NCI-H1436 treated with DMSO at 0.1 percent for 48 hours (cell line): ENCODE measurements around the gene NR2F1-AS1.
"Not testable (repeated sequence)": the region's sequence is repeated elsewhere in the genome, so short reads cannot be mapped to it uniquely, and the experiment has no call there.

Experiments
- DNase-seq: peaks from one replicate; lab custom pipeline; 2025; lab: John Stamatoyannopoulos, UW

Gene NR2F1-AS1

DNA sequence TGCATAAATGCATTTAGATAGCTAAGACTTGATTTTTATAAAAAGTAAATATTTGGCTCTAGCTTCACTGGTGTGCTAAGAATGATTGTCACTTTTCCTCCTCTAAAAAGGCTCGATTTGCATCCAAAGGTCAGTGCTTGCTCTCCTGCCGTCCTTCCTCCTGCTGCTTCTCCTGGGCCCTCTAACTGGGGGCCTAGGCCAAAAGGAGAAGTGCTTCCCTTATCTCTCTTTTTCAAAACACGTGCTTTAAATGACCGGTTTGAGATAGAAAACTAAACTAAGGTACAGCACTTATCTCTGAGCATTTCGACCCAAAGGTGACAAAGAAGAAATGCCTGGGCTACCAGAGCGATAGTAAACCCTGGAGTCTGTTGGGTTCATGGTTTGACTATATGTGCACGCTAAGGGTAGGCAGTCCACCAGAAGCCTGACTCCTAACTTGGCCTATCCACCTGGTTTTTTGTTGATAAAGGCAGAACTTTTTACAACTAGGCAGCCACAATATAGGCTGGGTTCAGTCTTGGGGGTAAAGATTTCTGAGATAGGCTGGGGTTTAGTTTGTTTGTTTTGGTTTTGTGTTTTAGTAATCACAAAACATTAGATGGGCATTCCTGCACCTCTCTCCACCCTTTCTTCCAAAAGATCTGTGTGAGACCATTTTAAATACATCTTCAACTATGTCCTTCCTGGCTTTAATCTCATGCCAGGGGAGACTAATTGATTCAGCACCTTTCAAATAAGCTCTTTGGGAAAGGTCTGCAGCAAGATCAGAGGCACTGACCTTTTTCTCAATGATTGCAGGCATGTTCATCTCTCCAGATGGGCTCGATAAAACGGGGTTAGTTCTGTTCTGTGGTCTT lies 3.8 kb downstream of the NR2F1-AS1 start:
- DNase-seq: no peak

DNA sequence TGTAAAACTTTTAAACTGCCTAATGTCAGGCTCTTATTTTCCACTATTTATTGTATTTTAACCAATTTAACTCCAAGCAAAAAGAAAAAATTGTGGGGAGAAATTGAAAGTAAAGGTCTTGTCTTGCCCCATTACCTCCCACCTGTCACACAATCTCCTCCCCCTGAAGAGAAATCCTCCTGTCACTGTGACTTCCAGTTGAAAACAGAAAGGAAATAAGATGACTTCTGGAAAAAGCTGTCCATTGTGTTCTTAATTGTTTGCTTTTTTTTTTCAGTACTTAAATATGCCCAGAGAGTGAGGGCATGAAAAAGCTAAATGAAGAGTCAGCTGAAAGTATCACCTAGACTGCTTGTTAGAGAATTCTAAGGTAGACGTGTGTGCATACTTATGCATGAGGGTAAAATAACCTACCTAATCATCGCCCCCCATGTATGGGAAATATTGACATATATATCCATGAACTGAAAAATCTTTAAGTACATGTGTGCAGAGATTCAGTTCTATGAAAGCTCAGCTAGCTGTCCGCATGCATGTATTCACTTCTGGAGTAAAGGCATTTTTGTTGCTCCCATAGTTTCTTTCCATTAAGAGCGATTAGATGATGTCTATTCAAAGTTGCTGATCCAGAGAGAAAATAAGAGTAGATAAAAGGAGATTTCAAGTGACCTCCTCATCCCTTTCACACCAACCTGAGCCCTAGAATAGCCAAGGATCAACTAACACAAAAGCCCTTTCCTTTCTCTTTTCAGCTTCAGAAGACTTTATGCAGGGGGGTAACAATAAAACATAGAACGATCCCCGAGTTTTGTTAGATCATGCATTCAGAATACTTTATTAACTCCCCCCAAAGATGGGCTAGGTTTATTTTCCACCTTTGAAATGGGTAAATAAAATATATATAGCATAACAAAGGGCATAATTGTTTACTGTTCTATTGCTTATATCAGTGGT lies 5.3 kb downstream of the NR2F1-AS1 start:
- no peak for DNase-seq

DNA sequence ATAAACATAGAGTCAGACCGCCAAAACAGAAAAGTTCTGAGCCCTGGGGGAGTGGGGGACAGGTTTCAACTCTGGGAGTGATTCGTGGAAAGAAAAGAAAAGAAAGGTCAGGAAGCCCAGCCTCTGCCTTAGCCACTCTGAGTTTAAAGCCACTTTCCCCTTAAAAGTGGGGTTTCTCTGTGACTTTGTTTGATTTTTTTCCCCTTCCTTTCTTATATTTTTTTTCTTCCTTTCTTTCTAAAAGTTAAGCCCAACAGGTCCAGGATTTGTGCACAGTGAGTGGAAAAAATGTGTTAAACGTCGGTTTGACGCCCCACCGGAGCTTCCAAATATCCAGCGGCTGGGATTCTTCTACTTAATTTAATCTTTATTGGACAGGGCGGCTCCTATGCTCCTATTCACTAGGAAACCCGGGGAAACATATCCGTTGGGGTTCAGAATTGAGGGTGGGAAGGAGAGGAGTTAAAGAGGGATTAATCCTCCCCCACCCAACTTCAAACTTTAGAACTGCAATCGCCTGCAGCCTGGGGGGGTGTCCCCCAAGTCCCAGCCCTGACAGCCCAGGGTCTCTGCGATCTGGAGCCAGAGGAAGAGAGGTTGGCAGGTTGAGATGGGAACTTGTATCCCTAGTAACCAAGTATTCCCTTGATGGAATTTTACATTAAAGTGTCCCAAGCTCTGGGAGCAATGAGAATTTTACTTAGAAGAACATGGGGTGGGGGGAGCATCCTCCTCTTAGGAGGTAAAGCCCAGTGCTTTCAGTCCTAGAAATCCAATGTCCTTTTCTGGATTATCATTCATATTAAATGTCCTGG lies 6.3 kb downstream of the NR2F1-AS1 start:
- no peak for DNase-seq

DNA sequence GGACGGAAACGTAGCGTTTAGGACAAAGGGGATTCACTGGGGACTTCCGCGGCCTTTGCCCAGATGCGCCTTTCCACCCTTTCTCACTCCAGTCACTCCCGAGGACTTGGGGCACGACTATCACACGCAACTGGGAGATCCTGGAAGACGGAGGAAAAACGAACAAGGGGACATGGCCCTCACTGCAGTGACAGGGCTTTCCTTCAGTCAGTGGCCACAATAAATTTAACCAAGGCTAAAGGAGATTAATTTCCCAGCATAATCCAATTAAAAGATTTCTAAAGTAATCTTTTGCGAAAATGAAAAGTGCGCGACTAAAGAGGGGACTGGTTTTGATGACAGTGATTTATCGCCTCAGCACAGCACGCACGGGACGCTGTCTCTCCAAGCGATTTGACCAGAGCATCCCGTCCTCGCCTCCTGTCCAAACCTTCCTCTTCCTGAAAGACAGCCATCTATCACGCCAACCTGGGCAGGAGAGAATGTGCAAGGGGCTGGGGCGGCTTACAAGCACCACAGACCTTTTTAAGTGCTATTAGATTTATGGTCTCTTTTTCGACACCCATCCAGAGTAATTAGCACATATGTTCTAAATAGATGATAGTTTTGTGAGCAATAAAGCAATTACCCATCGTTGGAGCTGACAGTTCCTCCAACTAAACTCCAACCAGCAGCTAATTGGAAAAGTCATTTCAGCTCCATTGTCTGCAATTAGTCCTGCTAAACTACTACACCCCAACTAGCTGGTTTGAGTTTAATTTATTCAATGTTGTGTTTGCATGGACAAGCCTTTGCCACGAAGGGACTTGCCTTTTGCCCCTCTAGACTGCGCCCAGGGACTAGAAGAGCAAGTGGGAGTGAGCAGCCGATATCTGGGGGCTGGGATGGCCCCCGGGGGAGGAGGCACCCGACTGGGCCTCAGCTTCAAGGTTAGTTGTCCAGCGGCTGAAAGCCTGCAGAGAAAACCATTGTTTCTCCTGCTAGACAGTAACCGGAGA lies 7.4 kb downstream of the NR2F1-AS1 start:
- DNase-seq: no peak

DNA sequence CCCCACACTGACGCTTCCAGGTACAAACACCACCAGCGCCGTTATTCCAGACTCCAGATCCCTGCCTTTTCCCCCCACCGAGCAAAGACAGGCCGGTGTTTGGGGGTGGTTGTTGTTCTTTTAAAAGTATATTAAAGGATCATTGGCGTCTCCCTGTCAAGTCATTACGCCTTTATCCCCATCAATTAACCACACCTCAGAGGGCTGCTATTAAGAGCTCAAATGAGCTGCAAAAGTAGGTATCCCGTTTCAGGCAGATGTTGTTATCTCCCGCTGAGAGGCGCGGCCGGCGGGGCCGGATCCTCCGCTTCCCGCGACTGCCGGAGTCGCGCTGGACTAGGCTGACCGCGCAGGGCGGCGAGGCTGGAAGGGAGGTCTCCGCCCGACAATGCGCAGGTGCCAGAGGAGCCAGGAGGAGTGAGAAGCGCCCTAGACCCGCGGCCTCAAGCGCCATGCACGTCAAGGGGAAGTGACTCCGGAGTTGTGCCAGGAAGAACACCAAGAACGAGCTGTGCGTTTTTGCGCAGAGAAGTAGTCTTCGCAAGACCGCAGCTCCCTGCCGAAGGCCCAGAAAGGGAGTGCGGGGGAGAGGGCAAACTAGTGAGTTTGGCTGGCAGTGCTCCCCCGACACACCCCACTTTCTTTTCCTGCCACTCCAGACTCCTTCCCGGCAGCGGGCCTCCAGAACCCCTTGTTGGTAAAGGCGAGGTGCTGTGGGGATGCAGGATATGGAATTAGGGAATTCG lies 8.2 kb downstream of the NR2F1-AS1 start:
- no peak for DNase-seq

DNA sequence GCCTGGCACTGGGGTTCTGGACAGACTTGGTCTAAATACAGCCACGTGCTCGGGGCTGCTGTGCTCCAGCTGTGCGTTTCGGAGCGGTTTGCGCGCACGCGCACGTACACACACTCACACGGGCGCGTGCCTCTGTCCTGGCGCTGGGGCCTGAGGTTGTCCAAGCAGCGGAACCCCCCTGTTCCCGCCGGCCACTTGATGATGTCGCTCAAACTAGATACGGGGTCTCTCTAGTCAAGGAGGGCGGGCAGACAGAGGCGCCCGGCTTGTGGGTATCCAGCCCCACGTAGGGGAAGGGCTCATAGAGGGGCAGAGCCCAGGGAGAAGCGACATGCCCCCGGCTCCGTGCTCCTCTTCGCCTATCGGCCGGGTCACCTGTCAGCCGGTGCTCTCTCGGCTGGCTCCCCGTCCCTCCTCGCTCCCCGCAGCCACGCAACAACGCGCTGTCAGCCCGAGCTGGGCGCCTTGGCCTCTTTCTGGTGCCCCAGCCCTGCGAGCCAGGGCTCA lies 8.9 kb downstream of the NR2F1-AS1 start:
- DNase-seq: no peak

DNA sequence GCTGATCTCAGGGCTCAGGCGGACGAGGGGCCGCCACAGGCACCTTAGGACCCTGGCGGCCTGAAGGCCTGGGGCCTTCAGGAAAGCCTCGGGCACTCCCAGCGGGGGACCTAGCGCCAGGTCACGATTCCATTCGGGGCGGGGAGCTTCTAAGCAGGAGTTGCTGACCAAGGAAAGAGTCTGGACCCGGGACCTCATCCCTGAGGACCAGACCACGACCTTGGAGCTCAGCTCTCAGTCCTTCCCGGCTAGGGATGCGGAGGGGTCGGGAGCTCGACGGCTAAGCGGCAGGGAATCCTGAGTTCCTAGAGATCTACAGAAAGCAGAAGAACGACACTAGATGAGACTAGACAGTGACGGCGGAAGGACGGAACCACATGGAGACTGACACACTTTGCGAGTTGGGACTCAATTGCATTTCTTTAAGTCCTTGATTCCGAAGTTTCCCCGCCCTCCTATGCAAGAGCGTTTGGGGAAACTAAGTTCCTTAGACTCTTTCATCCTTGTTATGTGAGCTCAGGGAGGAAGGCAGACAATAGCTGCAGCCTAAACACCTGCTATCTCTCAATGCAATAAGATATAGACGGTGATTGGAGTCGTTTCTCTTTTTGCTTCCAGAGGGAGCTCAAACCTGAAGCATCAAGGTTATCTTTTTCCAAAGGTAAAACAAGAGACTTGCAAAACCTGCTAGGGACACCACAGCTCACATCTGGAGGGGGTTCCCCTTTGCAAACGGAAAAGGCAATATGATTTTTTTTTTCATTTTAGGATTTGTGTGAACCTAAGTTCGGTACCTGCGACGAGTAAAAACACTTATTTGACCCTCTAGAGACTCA lies 9.7 kb downstream of the NR2F1-AS1 start:
- no peak for DNase-seq

DNA sequence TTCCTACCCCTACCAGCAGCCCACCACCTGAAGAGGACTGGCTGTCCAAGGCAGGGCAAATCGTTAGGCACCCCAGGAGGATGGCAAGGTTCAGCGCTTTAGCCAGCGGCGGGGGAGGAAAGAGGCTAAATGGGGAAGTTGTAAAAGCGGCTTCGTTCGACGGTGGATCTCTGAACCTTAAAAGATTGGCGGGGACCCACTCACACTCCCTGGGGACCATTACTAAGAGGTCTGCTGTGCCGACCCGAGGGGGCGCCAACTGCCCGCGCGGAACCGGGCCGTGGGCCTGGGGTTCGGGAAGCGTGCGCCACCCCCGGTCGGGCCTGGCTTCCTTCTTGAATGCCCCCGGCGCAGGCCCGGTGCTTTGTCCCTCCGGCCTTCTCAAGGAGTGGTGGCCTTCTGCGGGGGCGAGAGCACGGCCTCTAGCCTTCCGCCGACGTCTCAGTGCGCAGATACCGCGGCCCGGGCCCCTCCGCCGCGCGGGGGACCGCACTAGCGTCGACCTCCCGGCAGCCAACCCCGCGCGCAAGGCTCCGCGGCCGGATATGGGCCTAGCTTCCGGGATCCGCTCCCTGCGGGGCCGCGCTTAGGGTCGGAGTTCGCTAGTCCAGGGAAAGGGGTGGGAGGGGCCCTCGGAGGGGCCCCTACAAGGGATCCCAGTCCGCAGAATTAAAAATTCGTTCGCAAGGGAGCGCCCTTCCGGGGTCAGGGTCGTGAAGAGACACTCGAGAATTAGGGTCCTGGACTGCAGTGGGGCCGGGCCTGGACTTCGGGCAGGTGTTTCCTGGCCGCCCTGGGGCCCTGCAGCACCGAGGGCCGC lies 10.5 kb downstream of the NR2F1-AS1 start:
- no peak for DNase-seq

DNA sequence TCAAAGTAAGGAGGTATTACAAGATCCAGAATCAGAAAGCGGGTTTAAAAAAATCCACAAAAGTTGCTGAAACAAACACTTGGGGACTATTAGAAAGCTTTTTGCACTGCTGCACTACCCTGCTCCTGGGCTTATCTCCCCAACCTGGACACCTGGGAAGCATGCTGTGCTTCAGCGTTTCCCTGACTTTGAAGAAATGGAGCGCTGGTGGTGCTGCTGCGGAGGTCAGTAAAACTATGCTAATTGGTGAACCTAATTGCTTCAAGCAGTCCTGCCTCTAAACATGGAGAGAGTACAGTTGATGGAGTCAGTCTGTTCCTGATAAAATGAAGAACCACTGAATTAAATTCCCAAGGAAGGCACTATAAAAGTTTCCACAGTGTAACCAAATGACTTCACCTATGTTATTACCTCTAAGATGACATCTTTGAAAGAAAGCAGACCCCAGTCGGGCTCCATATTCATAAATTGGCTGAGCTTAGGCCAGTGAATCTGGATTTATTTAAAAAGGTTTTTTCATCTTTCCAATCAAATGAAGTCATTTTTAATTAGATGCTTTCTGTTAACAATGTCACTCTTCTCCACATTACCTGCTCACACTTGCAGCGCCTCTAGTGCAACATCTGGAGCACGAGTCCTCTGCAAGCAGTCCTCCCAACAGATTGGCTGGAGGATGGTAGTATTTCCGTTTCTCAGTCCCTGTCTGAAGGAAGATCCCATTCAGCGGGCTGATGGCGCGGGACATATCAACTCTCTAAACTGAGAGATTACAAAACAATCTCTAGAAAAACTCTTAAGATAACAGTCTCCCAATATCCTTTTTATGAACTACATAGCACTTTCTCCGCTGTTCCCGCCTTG lies 11.5 kb downstream of the NR2F1-AS1 start:
- no peak for DNase-seq

DNA sequence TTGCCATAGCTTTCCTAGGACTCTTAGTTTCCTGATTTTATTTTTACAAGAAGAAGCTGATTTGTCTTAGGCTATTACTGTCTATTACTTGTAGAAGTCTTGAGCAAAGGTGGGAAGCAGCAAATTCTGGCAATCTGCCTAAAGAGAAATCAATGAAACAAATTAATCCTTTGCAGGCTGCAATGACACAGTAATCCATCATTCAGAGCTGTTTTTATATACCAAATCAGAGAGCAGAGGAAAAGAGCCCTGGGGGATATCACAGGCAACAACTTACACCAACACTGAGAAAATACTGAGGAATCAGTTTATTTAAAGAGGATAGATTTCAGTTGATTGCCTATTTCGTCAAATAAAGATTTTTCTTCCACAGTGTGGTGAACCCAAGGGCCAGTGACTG lies 13.6 kb downstream of the NR2F1-AS1 start:
- no peak for DNase-seq

DNA sequence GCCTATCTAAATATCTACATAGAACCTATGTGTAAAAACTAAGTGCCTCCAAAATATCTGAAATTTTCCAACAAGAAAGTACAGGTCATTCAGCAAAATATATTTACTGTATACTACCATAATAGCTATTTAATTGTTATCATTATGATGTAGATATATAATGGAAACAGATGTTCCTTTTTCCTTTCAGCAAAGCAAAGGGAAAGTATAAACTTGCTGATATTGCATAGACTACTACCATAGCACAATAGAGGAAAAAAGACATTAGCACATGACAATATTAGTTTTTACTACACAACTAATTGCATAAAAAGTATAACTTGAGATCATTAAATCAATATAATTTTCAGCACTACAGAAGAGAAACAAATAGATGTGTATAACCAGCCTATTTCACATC lies 14.9 kb downstream of the NR2F1-AS1 start:
- no peak for DNase-seq

DNA sequence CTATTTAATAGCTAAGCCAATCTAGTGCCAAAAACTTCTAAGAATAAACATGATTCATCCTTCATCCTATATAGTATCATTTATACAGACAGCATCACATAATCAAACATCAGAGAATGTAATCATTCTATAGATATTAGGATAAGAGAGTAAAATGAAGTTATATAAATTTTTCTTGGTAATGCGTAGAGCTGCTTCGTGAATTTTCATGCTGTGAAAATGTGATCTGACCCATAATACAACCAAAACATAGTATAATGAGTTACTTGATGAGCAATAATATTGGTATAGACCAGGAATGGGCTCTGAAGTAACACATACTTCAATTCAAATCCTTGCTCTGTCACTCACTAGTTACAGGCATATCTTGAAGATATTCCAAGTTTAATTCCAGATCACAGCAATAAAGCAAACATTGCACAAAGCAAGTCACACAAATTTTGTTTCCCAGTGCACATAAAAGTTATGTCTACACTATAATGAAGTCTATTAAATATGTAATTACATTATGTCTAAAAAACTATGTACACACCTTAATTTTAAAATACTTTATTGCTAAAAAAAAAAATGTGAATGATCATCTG lies 23.9 kb downstream of the NR2F1-AS1 start:
- no peak for DNase-seq

DNA sequence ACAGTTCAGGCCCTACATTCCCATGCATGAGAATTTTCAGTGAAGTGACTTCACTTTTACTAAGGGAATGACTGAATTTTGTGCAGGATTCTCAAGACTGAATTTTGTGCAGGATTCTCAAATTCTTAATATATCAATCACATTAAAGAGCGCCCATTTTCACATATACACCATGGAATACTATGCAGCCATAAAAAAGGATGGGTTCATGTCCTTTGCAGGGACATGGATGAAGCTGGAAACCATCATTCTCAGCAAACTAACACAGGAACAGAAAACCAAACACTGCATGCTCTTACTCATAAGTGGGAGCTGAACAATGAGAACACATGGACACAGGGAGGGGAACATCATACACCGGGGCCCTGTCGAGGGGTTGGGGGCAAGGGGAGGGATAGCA lies 31.4 kb downstream of the NR2F1-AS1 start:
- not testable (repeated sequence) for DNase-seq

DNA sequence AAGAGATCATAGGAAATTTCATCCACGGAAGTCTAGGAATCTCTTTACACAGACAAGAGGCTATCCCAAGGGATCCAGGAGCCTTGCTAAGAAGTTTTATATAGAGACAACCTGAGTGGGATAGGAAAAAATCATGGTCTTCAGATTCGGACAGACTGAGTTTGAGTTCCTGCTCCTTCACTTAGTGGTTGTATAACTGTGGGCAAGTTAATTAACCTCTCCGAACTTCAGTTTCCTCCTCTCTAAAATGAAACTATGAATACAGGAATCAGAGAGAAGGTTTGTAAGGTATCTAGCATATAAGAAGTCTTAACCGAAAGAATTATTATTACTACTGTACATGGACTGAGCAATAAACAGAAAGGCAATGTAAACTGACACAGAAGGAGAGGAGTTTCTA lies 35.1 kb downstream of the NR2F1-AS1 start:
- DNase-seq: no peak

DNA sequence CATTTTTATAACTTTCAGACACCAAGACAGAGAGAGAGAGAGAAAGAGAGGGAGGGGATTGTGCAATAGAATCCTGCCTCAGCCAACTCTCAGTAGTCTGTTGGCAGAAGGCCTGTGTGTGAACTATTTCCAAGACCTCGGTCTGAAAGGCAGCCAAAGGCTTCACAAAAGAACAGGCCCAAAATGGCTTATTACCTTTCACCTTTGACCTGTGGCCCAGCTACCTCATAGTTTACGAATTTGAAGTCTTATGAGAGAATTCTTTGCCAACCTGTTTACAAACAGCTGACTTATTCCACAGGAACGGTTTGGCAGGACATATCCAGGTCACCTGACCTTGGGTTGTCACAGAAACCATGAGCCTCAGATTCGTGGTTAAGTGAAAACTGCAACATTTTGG lies 48.6 kb downstream of the NR2F1-AS1 start:
- no peak for DNase-seq

DNA sequence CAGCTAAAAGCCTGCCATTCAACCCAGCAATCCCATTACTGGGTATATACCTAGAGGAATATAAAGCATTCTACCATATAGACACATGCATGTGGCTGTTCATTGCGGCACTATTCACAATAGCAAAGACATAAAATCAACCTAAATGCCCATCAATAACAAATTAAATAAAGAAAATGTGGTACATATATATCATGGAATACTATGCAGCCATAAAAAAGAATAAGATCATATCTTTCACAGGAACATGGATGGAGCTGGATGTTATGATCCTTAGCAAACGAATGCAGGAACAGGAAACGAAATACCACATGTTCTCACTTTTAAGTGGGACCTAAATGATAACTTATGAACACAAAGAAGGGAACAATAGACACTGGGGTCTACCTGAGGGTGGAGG lies 59.2 kb downstream of the NR2F1-AS1 start:
- DNase-seq: not testable (repeated sequence)

DNA sequence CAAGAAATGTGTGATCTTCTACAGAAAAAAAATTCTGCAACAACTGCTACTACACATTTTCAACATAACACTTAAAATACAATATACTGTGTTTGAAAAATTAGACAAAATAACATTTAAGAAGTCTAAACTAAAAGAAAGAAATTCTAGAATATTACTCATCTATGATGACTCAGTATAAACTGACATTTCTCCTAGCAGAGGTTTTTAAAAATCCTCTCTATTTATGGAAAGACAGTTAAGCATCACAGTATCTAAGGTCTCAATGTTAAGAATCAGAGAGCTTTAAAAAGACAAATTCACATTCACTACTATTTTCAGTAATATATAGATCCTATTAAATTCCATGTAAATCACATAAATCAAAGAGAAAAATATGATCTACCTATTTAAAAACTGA lies 61.3 kb downstream of the NR2F1-AS1 start:
- DNase-seq: no peak
